Prostate gland (tissue), 2 donors: ENCODE results near the gene RCOR1.

ENCODE experiments used
- POLR2A ChIP-seq: fragments of 450-650 bp; IDR thresholded peaks from one replicate; pipeline ENCODE4 v1.6.1; 2016; ENCODE audit warnings: antibody characterized with exemption, mild to moderate bottlenecking
- TF ChIP-seq, protein P1 (sequence below), 4 experiments: fragments of 200-600 bp in 2 of 4; fragments of 450-650 bp in 2 of 4; sonication (generic) in 2 of 4; IDR thresholded peaks; 1 replicate in 3 of 4; 2 replicates in 1 of 4; pipeline ENCODE4 v1.5.1; 2016 to 2019; ENCODE audit warnings: antibody characterized with exemption in 4 of 4, mild to moderate bottlenecking in 2 of 4, moderate library complexity in 2 of 4

DNA sequence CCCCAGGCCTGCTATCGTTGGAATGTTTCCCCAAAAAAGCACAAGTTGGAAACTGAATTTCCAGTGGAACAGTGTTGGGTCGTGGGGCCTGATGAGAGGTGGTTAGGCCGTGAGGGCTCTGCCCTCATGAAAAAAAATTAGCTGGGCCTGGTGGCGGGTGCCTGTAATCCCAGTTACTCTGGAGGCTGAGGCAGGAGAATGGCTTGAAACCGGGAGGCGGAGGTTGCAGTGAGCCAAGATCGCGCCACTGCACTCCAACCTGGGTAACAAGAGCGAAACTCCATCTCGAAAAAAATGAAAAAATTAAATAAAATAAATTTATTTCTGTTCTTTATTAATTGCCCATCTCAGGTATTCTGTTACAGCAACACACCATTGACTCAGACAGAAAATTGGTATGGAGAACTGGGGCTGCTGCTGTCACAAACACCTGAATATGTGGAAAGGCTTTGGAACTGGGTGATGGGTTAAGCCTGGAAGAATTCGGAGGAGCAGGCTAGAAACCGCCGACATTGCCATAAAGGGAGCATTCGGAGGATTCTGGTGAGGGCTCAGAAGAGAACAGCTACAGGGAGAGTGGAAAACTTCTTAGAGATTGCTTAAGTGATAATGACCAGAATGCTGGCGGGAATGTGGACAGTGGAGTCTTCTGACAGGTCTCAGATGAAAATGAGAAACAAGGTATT, 17.1 kb upstream of the RCOR1 start:
- TF ChIP-seq, protein P1, sequence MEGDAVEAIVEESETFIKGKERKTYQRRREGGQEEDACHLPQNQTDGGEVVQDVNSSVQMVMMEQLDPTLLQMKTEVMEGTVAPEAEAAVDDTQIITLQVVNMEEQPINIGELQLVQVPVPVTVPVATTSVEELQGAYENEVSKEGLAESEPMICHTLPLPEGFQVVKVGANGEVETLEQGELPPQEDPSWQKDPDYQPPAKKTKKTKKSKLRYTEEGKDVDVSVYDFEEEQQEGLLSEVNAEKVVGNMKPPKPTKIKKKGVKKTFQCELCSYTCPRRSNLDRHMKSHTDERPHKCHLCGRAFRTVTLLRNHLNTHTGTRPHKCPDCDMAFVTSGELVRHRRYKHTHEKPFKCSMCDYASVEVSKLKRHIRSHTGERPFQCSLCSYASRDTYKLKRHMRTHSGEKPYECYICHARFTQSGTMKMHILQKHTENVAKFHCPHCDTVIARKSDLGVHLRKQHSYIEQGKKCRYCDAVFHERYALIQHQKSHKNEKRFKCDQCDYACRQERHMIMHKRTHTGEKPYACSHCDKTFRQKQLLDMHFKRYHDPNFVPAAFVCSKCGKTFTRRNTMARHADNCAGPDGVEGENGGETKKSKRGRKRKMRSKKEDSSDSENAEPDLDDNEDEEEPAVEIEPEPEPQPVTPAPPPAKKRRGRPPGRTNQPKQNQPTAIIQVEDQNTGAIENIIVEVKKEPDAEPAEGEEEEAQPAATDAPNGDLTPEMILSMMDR (IDR thresholded peaks at IDR 0.05): no peak
- no peak for TF ChIP-seq POLR2A
